ENCODE data around the gene GNG5.

DNA sequence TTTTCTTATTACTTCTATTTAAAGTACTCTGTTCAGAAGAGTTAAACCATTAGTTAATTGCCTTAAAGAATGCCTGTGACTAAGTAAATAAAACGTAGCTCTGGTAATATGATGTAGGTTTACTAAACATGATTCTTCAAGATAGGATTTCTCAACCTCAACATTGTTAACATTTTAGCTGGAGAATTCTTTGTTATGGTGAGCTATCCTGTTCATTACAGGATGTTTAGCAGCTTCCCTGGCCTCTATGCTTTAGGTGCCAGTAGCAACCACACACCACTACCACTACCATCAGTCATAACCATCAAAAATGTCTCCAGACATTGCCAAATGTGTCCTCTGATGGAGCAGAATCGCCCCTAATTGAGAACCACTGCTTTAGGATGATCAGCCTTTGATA, 16.6 kb downstream of the GNG5 start:
- TF ChIP-seq, protein P1, sequence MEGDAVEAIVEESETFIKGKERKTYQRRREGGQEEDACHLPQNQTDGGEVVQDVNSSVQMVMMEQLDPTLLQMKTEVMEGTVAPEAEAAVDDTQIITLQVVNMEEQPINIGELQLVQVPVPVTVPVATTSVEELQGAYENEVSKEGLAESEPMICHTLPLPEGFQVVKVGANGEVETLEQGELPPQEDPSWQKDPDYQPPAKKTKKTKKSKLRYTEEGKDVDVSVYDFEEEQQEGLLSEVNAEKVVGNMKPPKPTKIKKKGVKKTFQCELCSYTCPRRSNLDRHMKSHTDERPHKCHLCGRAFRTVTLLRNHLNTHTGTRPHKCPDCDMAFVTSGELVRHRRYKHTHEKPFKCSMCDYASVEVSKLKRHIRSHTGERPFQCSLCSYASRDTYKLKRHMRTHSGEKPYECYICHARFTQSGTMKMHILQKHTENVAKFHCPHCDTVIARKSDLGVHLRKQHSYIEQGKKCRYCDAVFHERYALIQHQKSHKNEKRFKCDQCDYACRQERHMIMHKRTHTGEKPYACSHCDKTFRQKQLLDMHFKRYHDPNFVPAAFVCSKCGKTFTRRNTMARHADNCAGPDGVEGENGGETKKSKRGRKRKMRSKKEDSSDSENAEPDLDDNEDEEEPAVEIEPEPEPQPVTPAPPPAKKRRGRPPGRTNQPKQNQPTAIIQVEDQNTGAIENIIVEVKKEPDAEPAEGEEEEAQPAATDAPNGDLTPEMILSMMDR (IDR thresholded peaks at IDR 0.05; ENCODE audit: low read depth, low read length, missing input control), result no peak
- TF ChIP-seq REST (IDR thresholded peaks at IDR 0.05) (no peak), EGR1 (IDR thresholded peaks at IDR 0.05; ENCODE audit: low read depth in 2 of 2) (no peak), JUND (IDR thresholded peaks at IDR 0.05) (no peak), ATF3 (IDR thresholded peaks at IDR 0.05) (no peak), RAD21 (IDR thresholded peaks at IDR 0.05) (no peak)

All from liver (tissue), 3 donors.